H9 (cell line): Measurements from ENCODE around the gene FAM81A. TPM values are rescaled to one million over a fixed set of nuclear protein-coding genes. Genes with fewer than 3 reads are reported as not detected.

Source experiments
- DNase-seq: peaks from one replicate; pipeline ENCODE4 v3.0.0-alpha.2; 2017
- H2AFZ ChIP-seq: one replicate; pipeline ENCODE4 v1.6.1; 2013; ENCODE audit warnings: mild to moderate bottlenecking, low read length, control low read depth, moderate library complexity
- H2AK5ac ChIP-seq: 2 replicates; pipeline ENCODE4 v1.6.1; 2013; ENCODE audit warnings: low read length, control low read depth, mixed read lengths; ENCODE audit not compliant: insufficient read length
- H2BK120ac ChIP-seq: one replicate; pipeline ENCODE4 v1.6.1; 2013; ENCODE audit warnings: low read depth, mild to moderate bottlenecking, low read length, control low read depth, inconsistent platforms; ENCODE audit not compliant: poor library complexity, severe bottlenecking
- H2BK12ac ChIP-seq: 2 replicates; pipeline ENCODE4 v1.6.1; 2013; ENCODE audit warnings: low read length, control low read depth, mixed read lengths, low read depth; ENCODE audit not compliant: insufficient read length
- H2BK15ac ChIP-seq: 2 replicates; pipeline ENCODE4 v1.6.1; 2013; ENCODE audit warnings: low read depth, low read length, control low read depth
- H2BK20ac ChIP-seq: one replicate; pipeline ENCODE4 v1.6.1; 2013; ENCODE audit warnings: low read depth, mild to moderate bottlenecking, low read length, control low read depth, inconsistent platforms; ENCODE audit not compliant: poor library complexity, severe bottlenecking
- H2BK5ac ChIP-seq: 2 replicates; pipeline ENCODE4 v1.6.1; 2013; ENCODE audit warnings: low read length, control low read depth, mixed read lengths; ENCODE audit not compliant: insufficient read length
- H3K14ac ChIP-seq: 2 replicates; pipeline ENCODE4 v1.6.1; 2013; ENCODE audit warnings: low read length, control low read depth; ENCODE audit not compliant: insufficient read depth
- H3K18ac ChIP-seq: 2 replicates; pipeline ENCODE4 v1.6.1; 2013; ENCODE audit warnings: low read depth, mild to moderate bottlenecking, mixed read lengths, low read length, control low read depth; ENCODE audit not compliant: insufficient read length
- H3K23ac ChIP-seq: 2 replicates; pipeline ENCODE4 v1.6.1; 2013; ENCODE audit warnings: low read length, control low read depth, mixed read lengths, low read depth; ENCODE audit not compliant: insufficient read length
- H3K23me2 ChIP-seq: 2 replicates; pipeline ENCODE4 v1.6.1; 2013; ENCODE audit warnings: low read depth, mild to moderate bottlenecking, mixed read lengths, low read length, control low read depth; ENCODE audit not compliant: insufficient read length, poor library complexity, severe bottlenecking
- H3K27ac ChIP-seq: 2 replicates; pipeline ENCODE4 v1.5.1; 2013; ENCODE audit warnings: low read length, control low read depth, mixed read lengths, low read depth; ENCODE audit not compliant: insufficient read length
- H3K27me3 ChIP-seq: 2 replicates; pipeline ENCODE4 v1.6.1; 2013; ENCODE audit warnings: low read length, control low read depth, inconsistent platforms; ENCODE audit not compliant: insufficient read depth
- H3K4ac ChIP-seq: 2 replicates; pipeline ENCODE4 v1.6.1; 2013; ENCODE audit warnings: low read depth, mild to moderate bottlenecking, control low read depth, inconsistent platforms, low read length, moderate library complexity
- H3K4me1 ChIP-seq: 2 replicates; pipeline ENCODE4 v1.6.1; 2013; ENCODE audit warnings: low read length, control low read depth, inconsistent platforms; ENCODE audit not compliant: insufficient read depth
- H3K4me2 ChIP-seq: 2 replicates; pipeline ENCODE4 v1.6.1; 2013; ENCODE audit warnings: low read length, control low read depth, mixed read lengths; ENCODE audit not compliant: insufficient read length, insufficient read depth
- H3K56ac ChIP-seq: 2 replicates; pipeline ENCODE4 v1.6.1; 2013; ENCODE audit warnings: low read depth, mild to moderate bottlenecking, mixed read lengths, low read length, control low read depth; ENCODE audit not compliant: insufficient read length
- H3K79me1 ChIP-seq: 2 replicates; pipeline ENCODE4 v1.6.1; 2013; ENCODE audit warnings: low read depth, mild to moderate bottlenecking, moderate library complexity, low read length, control low read depth, inconsistent platforms; ENCODE audit not compliant: insufficient read depth, poor library complexity, severe bottlenecking
- H3K79me2 ChIP-seq: 2 replicates; pipeline ENCODE4 v1.6.1; 2013; ENCODE audit warnings: low read length, control low read depth, inconsistent platforms; ENCODE audit not compliant: insufficient read depth
- H3K9ac ChIP-seq: 2 replicates; pipeline ENCODE4 v1.6.1; 2013; ENCODE audit warnings: low read length, control low read depth, mixed read lengths; ENCODE audit not compliant: insufficient read length; ENCODE audit errors: extremely low read depth
- H3K9me3 ChIP-seq: one replicate; pipeline ENCODE4 v1.6.1; 2013; ENCODE audit warnings: low read depth, low read length, inconsistent platforms; ENCODE audit not compliant: control insufficient read depth
- H3T11ph ChIP-seq: one replicate; pipeline ENCODE4 v1.6.1; 2013; ENCODE audit warnings: mild to moderate bottlenecking, low read length, control low read depth, inconsistent platforms
- H4K20me1 ChIP-seq: one replicate; pipeline ENCODE4 v1.6.1; 2013; ENCODE audit not compliant: control insufficient read depth, insufficient read length, insufficient read depth
- H4K5ac ChIP-seq: 2 replicates; pipeline ENCODE4 v1.6.1; 2013; ENCODE audit warnings: low read depth, mild to moderate bottlenecking, mixed read lengths, low read length, control low read depth; ENCODE audit not compliant: insufficient read length
- H4K8ac ChIP-seq: replicated peaks from 2 replicates; pipeline ENCODE4 v1.6.1; 2013; ENCODE audit warnings: low read length, control low read depth, mixed read lengths, low read depth; ENCODE audit not compliant: insufficient read length
- H4K91ac ChIP-seq: 2 replicates; pipeline ENCODE4 v1.6.1; 2013; ENCODE audit warnings: low read depth, mild to moderate bottlenecking, moderate library complexity, mixed read lengths, low read length, control low read depth; ENCODE audit not compliant: insufficient read length
- H3K27ac Mint-ChIP-seq, 3 experiments: 2 replicates in 2 of 3; 3 replicates in 1 of 3; pipeline ENCODE4 v1.8.0; 2020 to 2021; ENCODE audit warnings: mixed read lengths in 3 of 3, mild to moderate bottlenecking in 1 of 3, moderate library complexity in 1 of 3
- H3K27me3 Mint-ChIP-seq: 2 replicates; pipeline ENCODE4 v1.8.0; 2021; ENCODE audit warnings: low read depth, mild to moderate bottlenecking, moderate library complexity, mixed read lengths
- H3K36me3 Mint-ChIP-seq, 3 experiments: 2 replicates in 2 of 3; 3 replicates in 1 of 3; pipeline ENCODE4 v1.8.0; 2020 to 2021; ENCODE audit warnings: low read depth in 3 of 3, mixed read lengths in 3 of 3; ENCODE audit not compliant: insufficient read depth in 1 of 3
- H3K4me1 Mint-ChIP-seq, 2 experiments: 2 replicates each; pipeline ENCODE4 v1.8.0; 2020; ENCODE audit warnings: mixed read lengths in 2 of 2
- H3K4me3 Mint-ChIP-seq, 2 experiments: 2 replicates in 1 of 2; 3 replicates in 1 of 2; pipeline ENCODE4 v1.8.0; 2020 to 2021; ENCODE audit warnings: mild to moderate bottlenecking in 2 of 2, mixed read lengths in 2 of 2, moderate library complexity in 1 of 2
- H3K9me3 Mint-ChIP-seq, 2 experiments: 2 replicates in 1 of 2; 3 replicates in 1 of 2; pipeline ENCODE4 v1.8.0; 2020; ENCODE audit warnings: mild to moderate bottlenecking in 2 of 2, mixed read lengths in 2 of 2, moderate library complexity in 1 of 2
- WGBS: extraction: QIAGEN DNeasy Blood & Tissue Kit; methylation state at CpG from one replicate; pipeline ENCODE4 v1.1.7; 2013; ENCODE audit warnings: missing lambda C conversion rate, low lambda C conversion rate, mixed read lengths; ENCODE audit not compliant: insufficient read length; ENCODE audit errors: extremely low coverage; 5-methylcytosine and 5-hydroxymethylcytosine counted together
- total RNA-seq: library from RNA; stranded (reverse); gene quantifications from 2 replicates; pipeline ENCODE4 v1.2.1, GENCODE V29; 2021
- TF ChIP-seq, protein P1 (sequence below): fragments of 200-600 bp; sonication (generic); conservative IDR thresholded peaks from 3 replicates; pipeline ENCODE4 v1.8.0; 2021; ENCODE audit warnings: antibody characterized with exemption, mild to moderate bottlenecking

Gene FAM81A
- total RNA-seq, 1 experiment from 2014 or later: 1.7 TPM

DNA sequence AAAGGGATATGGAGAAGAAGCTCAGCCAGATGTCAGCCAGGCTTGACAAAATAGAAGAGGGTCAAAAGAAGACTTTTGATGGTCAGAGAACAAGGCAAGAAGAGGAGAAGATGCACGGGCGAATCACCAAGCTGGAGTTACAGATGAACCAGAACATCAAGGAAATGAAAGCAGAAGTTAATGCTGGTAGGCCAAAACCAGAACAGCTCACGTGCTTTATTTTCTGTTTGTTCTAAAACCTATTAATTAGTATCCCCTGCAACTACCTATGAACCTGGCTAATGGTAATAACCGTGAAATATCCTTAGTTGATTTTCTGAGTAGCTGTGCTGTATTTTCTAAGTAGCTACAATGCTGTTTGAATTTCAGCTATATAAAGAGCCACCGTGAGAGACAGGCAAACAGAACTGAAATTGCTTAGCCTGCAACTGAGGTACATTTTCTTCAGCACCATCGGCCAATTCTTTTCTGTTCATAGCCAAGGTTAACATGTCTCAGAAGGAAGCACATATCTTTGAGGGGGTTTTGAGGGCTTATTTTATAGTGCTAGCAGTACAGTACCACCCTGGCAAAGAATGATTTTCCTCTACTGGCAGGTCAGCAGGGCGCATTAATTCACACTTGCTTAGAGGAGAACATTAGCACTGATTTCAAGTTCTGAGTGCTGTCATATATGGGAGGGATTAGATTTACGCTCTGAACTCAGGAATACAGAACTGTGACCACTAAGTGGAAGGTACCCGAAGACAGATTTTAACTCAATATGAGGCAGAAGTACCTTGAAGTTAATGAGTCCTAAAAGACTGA is 78.9 kb downstream of the FAM81A start:
- no CpG with 5 or more reads among the region's 9 CpGs for WGBS
- no peak overlapping the region for H4K8ac ChIP-seq
- no peak overlapping the region for H3K4me3 Mint-ChIP-seq

More for the DNA sequence above, 78.9 kb downstream of the FAM81A start:
- DNase-seq: no peak
- TF ChIP-seq, protein P1, sequence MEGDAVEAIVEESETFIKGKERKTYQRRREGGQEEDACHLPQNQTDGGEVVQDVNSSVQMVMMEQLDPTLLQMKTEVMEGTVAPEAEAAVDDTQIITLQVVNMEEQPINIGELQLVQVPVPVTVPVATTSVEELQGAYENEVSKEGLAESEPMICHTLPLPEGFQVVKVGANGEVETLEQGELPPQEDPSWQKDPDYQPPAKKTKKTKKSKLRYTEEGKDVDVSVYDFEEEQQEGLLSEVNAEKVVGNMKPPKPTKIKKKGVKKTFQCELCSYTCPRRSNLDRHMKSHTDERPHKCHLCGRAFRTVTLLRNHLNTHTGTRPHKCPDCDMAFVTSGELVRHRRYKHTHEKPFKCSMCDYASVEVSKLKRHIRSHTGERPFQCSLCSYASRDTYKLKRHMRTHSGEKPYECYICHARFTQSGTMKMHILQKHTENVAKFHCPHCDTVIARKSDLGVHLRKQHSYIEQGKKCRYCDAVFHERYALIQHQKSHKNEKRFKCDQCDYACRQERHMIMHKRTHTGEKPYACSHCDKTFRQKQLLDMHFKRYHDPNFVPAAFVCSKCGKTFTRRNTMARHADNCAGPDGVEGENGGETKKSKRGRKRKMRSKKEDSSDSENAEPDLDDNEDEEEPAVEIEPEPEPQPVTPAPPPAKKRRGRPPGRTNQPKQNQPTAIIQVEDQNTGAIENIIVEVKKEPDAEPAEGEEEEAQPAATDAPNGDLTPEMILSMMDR: no peak
- no peak overlapping the region for H3K18ac ChIP-seq
- no peaks in the 10 kb centered on the region for H3K23me2 ChIP-seq
- H3K4me1 ChIP-seq: no peaks in the 10 kb centered on the region
- H3K79me1 ChIP-seq: no peaks in the 10 kb centered on the region
- H3K27ac Mint-ChIP-seq: no peak overlapping the region
- no peak overlapping the region for H3K23ac ChIP-seq
- no peak overlapping the region for H4K5ac ChIP-seq
- no peak overlapping the region for H2BK15ac ChIP-seq
- no peak overlapping the region for H3K4ac ChIP-seq
- H2BK120ac ChIP-seq: no peak overlapping the region
- H3K9me3 ChIP-seq: no peaks in the 10 kb centered on the region
- H3K36me3 Mint-ChIP-seq: no peaks in the 10 kb centered on the region
- H4K20me1 ChIP-seq: no peaks in the 10 kb centered on the region
- no peak overlapping the region for H2BK20ac ChIP-seq
- H4K91ac ChIP-seq: no peak overlapping the region
- H3K79me2 ChIP-seq: no peaks in the 10 kb centered on the region
- no peak overlapping the region for H3K4me2 ChIP-seq
- H3K9me3 Mint-ChIP-seq: no peaks in the 10 kb centered on the region
- H2BK12ac ChIP-seq: no peak overlapping the region
- no peaks in the 10 kb centered on the region for H3K4me1 Mint-ChIP-seq
- H3K27me3 Mint-ChIP-seq: no peaks in the 10 kb centered on the region
- H3K14ac ChIP-seq: no peak overlapping the region
- no peak overlapping the region for H3K9ac ChIP-seq
- no peak overlapping the region for H3T11ph ChIP-seq
- no peaks in the 10 kb centered on the region for H3K27me3 ChIP-seq
- H2AFZ ChIP-seq: no peak overlapping the region
- H2AK5ac ChIP-seq: no peak overlapping the region
- no peak overlapping the region for H2BK5ac ChIP-seq
- H3K27ac ChIP-seq: no peak overlapping the region
- no peak overlapping the region for H3K56ac ChIP-seq
